Left kidney (tissue), 2 donors: ENCODE data around the gene C16orf89. TPM values are rescaled to one million over a fixed set of nuclear protein-coding genes. Genes with fewer than 3 reads are reported as not detected.

ENCODE experiments used
- DNase-seq: peaks from one replicate; pipeline ENCODE4 v3.0.0-alpha.2; 2013
- polyA plus RNA-seq: library from polyadenylated mRNA; unstranded; fragments of 120-200 nt; gene quantifications from one replicate; pipeline ENCODE4 v1.2.1, GENCODE V29; 2013; ENCODE audit not compliant: insufficient read length

C16orf89 gene
- polyA plus RNA-seq, 1 donor: 3.3 TPM

- no peak for DNase-seq
Measured at GRCh38 chr16:5028950-5029475, 36.7 kb downstream of the C16orf89 start.

GRCh38 chr16:5027575-5028235 is 38.1 kb downstream of the C16orf89 start:
- DNase-seq: no peak

GRCh38 chr16:5027086-5027485 is 38.7 kb downstream of the C16orf89 start:
- no peak for DNase-seq

GRCh38 chr16:5026664-5027063 is 39.1 kb downstream of the C16orf89 start:
- DNase-seq: no peak

- DNase-seq: no peak
Measured at GRCh38 chr16:5025171-5025632, 40.6 kb downstream of the C16orf89 start.

GRCh38 chr16:5024632-5025031 is 41.1 kb downstream of the C16orf89 start:
- DNase-seq: no peak

GRCh38 chr16:5022521-5022920 is 43.2 kb downstream of the C16orf89 start:
- no peak for DNase-seq

GRCh38 chr16:5020551-5020950 is 45.2 kb downstream of the C16orf89 start:
- no peak for DNase-seq

GRCh38 chr16:5019775-5020174 is 46.0 kb downstream of the C16orf89 start:
- DNase-seq: no peak

GRCh38 chr16:5018793-5019192 is 47.0 kb downstream of the C16orf89 start:
- DNase-seq: peak; percentile 22

GRCh38 chr16:5017678-5017969 is 48.1 kb downstream of the C16orf89 start:
- no peak for DNase-seq

- no peak for DNase-seq
Measured at GRCh38 chr16:5016967-5017677, 48.6 kb downstream of the C16orf89 start.

- DNase-seq: no peak
Measured at GRCh38 chr16:5015887-5016286, 49.9 kb downstream of the C16orf89 start.

GRCh38 chr16:5015351-5015750 is 50.4 kb downstream of the C16orf89 start:
- DNase-seq: no peak

GRCh38 chr16:5012887-5013286 is 52.9 kb downstream of the C16orf89 start:
- DNase-seq: no peak

GRCh38 chr16:5011637-5012036 is 54.1 kb downstream of the C16orf89 start:
- DNase-seq: no peak

- DNase-seq: no peak
Measured at GRCh38 chr16:5010576-5011329, 55.0 kb downstream of the C16orf89 start.

- DNase-seq: no peak
Measured at GRCh38 chr16:5008311-5008731, 57.4 kb downstream of the C16orf89 start.

- DNase-seq: no peak
Measured at GRCh38 chr16:5007256-5007655, 58.5 kb downstream of the C16orf89 start.

- no peak for DNase-seq
Measured at GRCh38 chr16:5006348-5007193, 59.2 kb downstream of the C16orf89 start.

GRCh38 chr16:5005916-5006315 is 59.8 kb downstream of the C16orf89 start:
- no peak for DNase-seq

- no peak for DNase-seq
Measured at GRCh38 chr16:5004311-5004710, 61.4 kb downstream of the C16orf89 start.
